Heart right ventricle (tissue), 16 donors: ENCODE data around the gene JAGN1. TPM values are rescaled to one million over a fixed set of nuclear protein-coding genes. Genes with fewer than 3 reads are reported as not detected.

Experiments used
- ATAC-seq, 8 donors: fragments of 200-7000 bp; cut with Tn5 transposase; one replicate each; pipeline ENCODE4 v1.9.1; 2020; ENCODE audit warnings: mild to moderate bottlenecking in 8 of 8, moderate library complexity in 8 of 8, moderate number of reproducible peaks in 1 of 8
- DNase-seq, 2 donors: peaks; one replicate each; pipeline ENCODE4 v3.0.0-alpha.2; 2020
- H3K27ac ChIP-seq, 10 donors: fragments of 200-600 bp; sonication (generic) in 2 of 10; one replicate each; pipeline versions ENCODE4 v1.5.0 to v1.8.0; 2020 to 2022; ENCODE audit warnings: mild to moderate bottlenecking in 3 of 10
- H3K27me3 ChIP-seq, 7 donors: fragments of 200-600 bp; one replicate each; pipeline ENCODE4 v1.8.0; 2021 to 2022; ENCODE audit warnings: mild to moderate bottlenecking in 2 of 7
- H3K36me3 ChIP-seq, 9 donors: fragments of 200-600 bp; sonication (generic) in 1 of 9; one replicate each; pipeline versions ENCODE4 v1.5.0 to v1.8.0; 2020 to 2022; ENCODE audit warnings: mild to moderate bottlenecking in 2 of 9
- H3K4me1 ChIP-seq, 9 donors: fragments of 200-600 bp; sonication (generic) in 1 of 9; one replicate each; pipeline versions ENCODE4 v1.5.0 to v1.8.0; 2020 to 2022; ENCODE audit warnings: mild to moderate bottlenecking in 4 of 9
- H3K4me3 ChIP-seq, 10 donors: fragments of 200-600 bp; sonication (generic) in 2 of 10; one replicate each; pipeline versions ENCODE4 v1.5.0 to v1.8.0; 2020 to 2022; ENCODE audit warnings: mild to moderate bottlenecking in 7 of 10, moderate library complexity in 2 of 10
- H3K9me3 ChIP-seq, 11 donors: fragments of 200-600 bp in 10 of 11; sonication (generic) in 2 of 11; one replicate each; pipeline versions ENCODE4 v1.5.0 to v1.8.0; 2013 to 2022; ENCODE audit warnings: mild to moderate bottlenecking in 2 of 11, control low read depth in 1 of 11, moderate library complexity in 1 of 11
- WGBS, 2 donors: extraction: QIAGEN DNeasy Blood & Tissue Kit; methylation state at CpG; one replicate each; pipeline ENCODE4 v1.1.7; 2013; ENCODE audit warnings: inconsistent platforms in 1 of 2; 5-methylcytosine and 5-hydroxymethylcytosine counted together
- intact Hi-C, 10 donors: fragments of 100-400 bp; cut with DNase I; formaldehyde crosslinking; loops; one replicate each; pipeline versions ENCODE4 v1.11.1 to v1.14.2; 2022
- polyA plus RNA-seq, 2 donors: library from polyadenylated mRNA; stranded (reverse); fragments of 200-250 nt; gene quantifications; one replicate each; pipeline ENCODE4 v1.2.3, GENCODE V29; 2013
- total RNA-seq, 10 donors: library from RNA; stranded (reverse); fragmentation: NEBNext Ultra II Directional in 3 of 10; extraction: Animal tissue kit (Norgen Biotek cat#: 25700) in 3 of 10; gene quantifications; one replicate each; pipeline versions ENCODE4 v1.2.1 to v1.2.4, GENCODE V29; 2021 to 2023
- TF ChIP-seq, protein P1 (sequence below), 9 donors: fragments of 200-600 bp; sonication (generic) in 2 of 9; IDR thresholded peaks; one replicate each; pipeline versions ENCODE4 v1.5.0 to v1.8.0; 2021 to 2022; ENCODE audit warnings: antibody characterized with exemption in 9 of 9, mild to moderate bottlenecking in 5 of 9, moderate library complexity in 1 of 9
- donor health status: Arrhythmogenic right ventricular cardiomyopathy.
- donor health status: ischemic (EF 13 %, LVEDD 7.1; RV severe dilation, severe dysfunction).
- donor health status: healthy with polysubstance abuse.
- donor health status: DM: no; HTN: yes; CAD: no.
- donor health status: DM: no; HTN: no; CAD: no.
- donor health status: ischemic (EF 25% LVEDD 6.9; RV normal size, moderate dysfunction).
- donor health status: ischemic (EF 25% LVEDD 5.7; RV mildly dilated, moderate dysfunction).
- donor health status: healthy.
- donor health status: DM: yes; HTN: yes; CAD: no.
- donor health status: Ischemic cardiomyopathy.
- donor health status: ischemic (EF 35%, LVEDD 5.7; RV mildly dilated, moderate dysfunction).
- donor health status: nonischemic (EF 11% LVEDD 7.7; RV severe dilation, severe dysfunction).
- donor health status: DM: yes; HTN: yes; CAD: no.
- donor health status: PGD.
- donor health status: ischemic (EF 29% LVEDD 5.4; RV normal size, mild dysfunction).
- donor health status: nonischemic (EF 23%, LVEDD 6.1; RV moderate dilation, normal function).

Gene JAGN1
- total and polyA plus RNA-seq, 12 donors = 13.8 to 69.3 (median 18.8) TPM

DNA sequence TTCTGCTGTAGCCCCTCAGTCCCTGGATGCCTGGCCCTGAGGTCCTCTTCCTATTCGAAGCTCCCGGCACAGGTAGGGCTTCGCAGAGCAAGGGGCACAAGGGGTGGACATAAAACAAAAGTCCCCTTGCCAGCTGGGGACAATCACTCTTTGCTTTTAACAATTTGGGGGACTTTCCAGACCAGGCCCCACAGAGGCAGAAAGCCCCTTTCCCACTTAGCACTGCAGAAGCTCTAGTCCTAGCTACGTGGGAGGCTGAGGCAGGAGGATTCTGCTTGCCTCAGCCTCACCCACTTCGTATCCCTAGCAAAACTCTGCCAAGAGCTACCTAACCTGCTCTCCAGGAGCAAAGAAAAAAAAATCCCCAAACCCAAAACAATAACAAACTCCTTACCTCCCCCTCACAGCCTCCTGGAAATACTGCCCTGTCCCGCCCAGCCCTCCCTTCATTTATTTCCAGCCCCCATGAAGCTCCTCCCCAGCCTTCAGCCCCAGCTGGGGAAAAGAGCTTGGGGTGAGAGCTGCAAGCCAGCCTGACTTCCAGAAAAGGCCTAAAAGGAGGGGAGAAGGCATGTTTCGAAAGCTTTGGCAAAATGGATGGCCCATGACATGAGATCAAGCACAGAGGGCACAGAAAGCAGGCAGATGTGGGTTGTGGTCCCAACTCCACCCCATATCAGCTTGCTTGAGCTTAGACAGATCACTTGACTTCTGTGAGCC, 10.4 kb upstream of the JAGN1 start, which contains the start of gene CIDEC:
TSS of gene CIDEC (minus strand) at position 424 of the 720 bp plus-strand sequence. CDS start 1,767 bp downstream, outside the sequence.
- WGBS, 2 donors = 81 to 89% methylated on average over 7 of the region's 7 CpGs
- TF ChIP-seq, protein P1, sequence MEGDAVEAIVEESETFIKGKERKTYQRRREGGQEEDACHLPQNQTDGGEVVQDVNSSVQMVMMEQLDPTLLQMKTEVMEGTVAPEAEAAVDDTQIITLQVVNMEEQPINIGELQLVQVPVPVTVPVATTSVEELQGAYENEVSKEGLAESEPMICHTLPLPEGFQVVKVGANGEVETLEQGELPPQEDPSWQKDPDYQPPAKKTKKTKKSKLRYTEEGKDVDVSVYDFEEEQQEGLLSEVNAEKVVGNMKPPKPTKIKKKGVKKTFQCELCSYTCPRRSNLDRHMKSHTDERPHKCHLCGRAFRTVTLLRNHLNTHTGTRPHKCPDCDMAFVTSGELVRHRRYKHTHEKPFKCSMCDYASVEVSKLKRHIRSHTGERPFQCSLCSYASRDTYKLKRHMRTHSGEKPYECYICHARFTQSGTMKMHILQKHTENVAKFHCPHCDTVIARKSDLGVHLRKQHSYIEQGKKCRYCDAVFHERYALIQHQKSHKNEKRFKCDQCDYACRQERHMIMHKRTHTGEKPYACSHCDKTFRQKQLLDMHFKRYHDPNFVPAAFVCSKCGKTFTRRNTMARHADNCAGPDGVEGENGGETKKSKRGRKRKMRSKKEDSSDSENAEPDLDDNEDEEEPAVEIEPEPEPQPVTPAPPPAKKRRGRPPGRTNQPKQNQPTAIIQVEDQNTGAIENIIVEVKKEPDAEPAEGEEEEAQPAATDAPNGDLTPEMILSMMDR (IDR thresholded peaks at IDR 0.05) = no peak

DNA sequence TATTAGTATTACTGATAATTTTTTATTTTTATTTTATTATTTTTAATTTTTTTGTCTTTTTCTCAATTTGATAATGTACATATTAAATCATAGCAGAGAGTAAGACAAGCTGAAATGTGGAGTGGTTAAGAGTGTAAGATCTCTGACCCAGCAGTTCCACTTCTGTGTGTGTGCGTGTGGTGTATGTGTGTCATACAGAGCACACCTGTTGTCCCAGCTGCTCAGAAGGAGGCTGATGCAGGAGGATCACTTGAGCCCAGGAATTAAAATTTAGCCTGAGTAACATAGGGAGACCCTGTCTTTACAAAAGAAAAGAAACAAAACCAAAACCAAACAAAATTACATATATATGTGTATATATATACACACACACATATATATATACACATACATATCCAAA, 9.0 kb upstream of the JAGN1 start:
- intact Hi-C loops = no loop called here
- no peaks in the 10 kb centered on the region for H3K27me3 ChIP-seq
- no peak for ATAC-seq
- WGBS, 2 donors = 98 to 100% methylated on average over 1 of the region's 1 CpG
- H3K27ac ChIP-seq = no peak overlapping the region
- no peaks in the 10 kb centered on the region for H3K36me3 ChIP-seq
- no peak for DNase-seq
- H3K4me3 ChIP-seq = no peak overlapping the region
- no peaks in the 10 kb centered on the region for H3K9me3 ChIP-seq
- TF ChIP-seq, protein P1 (IDR thresholded peaks at IDR 0.05) = no peak
- H3K4me1 ChIP-seq = no peaks in the 10 kb centered on the region

More for the DNA sequence above, 10.4 kb upstream of the JAGN1 start, which contains the start of gene CIDEC:
- H3K27me3 ChIP-seq = no peaks in the 10 kb centered on the region
- ATAC-seq (no peak), DNase-seq (no peak)
- H3K4me3 ChIP-seq = no peak within 1 kb of the TSS
- no peaks in the 10 kb centered on the region for H3K9me3 ChIP-seq
- H3K27ac ChIP-seq = no peak within 1 kb of the TSS
- intact Hi-C loops = no loop called here
- no peaks in the 10 kb centered on the region for H3K4me1 ChIP-seq
- H3K36me3 ChIP-seq = no peaks in the 10 kb centered on the region

DNA sequence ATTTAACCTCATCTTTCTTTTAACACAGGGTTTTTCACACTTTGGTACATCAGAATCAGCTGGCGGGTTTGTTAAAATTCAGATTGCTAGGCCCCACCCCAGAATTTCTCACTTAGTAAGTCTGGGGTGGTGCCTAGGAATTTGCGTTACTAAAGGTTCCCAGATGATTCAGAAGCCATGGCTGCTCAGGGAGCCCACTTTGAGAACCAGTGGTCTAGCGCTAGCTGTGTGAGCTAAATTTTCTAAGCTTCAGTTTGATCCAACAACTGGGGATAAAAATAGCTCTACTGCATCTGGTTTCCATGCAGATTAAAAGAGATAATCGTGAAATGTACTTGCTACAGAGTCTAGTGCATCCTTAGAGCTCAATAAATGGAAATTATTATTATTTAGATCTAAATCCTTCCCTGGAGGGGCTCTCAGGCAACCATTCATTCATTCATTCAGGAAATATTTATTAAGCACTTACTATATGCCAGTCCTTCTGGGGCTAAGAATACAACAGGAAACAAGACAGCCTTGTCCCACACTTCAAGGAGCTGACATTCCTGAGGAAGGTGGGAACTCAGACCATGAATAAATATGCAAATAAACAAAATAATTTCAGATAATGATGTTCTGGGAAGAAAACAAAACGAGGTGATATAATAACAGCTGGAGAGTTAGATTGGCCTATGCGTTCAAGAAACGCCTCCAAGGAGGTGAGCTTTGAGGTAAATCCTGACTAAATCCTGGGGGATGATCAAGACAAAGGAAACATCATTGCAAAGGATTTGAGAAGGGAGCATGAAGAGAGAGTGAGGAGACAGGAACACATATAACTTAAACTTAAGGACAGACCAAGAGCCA, 6.5 kb upstream of the JAGN1 start:
- H3K27ac ChIP-seq = no peak overlapping the region
- H3K36me3 ChIP-seq = no peaks in the 10 kb centered on the region
- H3K27me3 ChIP-seq = no peaks in the 10 kb centered on the region
- H3K9me3 ChIP-seq = no peaks in the 10 kb centered on the region
- no peaks in the 10 kb centered on the region for H3K4me1 ChIP-seq
- intact Hi-C loops = no loop called here
- DNase-seq (no peak), ATAC-seq (no peak)
- no peak overlapping the region for H3K4me3 ChIP-seq
- TF ChIP-seq, protein P1 (IDR thresholded peaks at IDR 0.05) = no peak
- WGBS, 2 donors = 75 to 79% methylated on average over 7 of the region's 7 CpGs

DNA sequence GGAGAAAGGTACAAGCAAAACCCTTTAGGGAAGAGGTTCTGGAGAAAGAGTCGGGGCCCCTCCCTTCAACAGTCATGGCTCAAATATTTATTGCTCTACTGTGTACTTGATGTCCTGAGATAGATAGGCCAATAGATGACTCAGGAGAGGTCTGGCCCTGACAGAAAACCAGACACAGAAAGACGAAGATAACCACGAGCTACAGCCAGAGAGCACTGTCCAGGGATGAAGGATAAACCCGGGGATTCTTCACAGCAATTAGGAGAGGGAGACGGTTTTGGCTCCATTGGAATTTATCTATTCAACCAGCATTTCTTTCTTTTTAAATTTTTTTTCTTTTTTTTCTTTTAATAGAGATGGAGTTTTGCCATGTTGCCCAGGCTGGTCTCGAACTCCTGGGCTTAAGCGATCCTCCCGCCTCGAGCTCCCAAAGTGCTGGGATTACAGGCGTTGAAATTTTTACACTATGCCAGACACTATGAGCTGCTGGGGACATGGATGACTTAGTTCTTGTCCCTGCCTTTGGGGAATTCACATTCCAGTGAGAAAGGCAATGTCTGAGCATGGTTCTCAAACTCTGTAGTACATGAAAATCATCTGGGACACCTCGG, 5.8 kb upstream of the JAGN1 start:
- ATAC-seq (peak in 2 of 8 donors; percentile 30 to 44), DNase-seq (no peak)
- H3K27me3 ChIP-seq = no peaks in the 10 kb centered on the region
- WGBS, 2 donors = 71 to 73% methylated on average over 11 of the region's 11 CpGs
- H3K4me3 ChIP-seq = no peak overlapping the region
- H3K4me1 ChIP-seq = peaks cover 0 to under 1% (median 0%) of the 10 kb centered on the region in 9 donors
- H3K36me3 ChIP-seq = no peaks in the 10 kb centered on the region
- intact Hi-C loops = no loop called here
- H3K27ac ChIP-seq = no peak overlapping the region
- TF ChIP-seq, protein P1 (IDR thresholded peaks at IDR 0.05) = no peak
- H3K9me3 ChIP-seq = no peaks in the 10 kb centered on the region
